Stimulated activated CD4-positive, alpha-beta T cell treated with anti-CD3 and anti-CD28 coated beads, Interleukin-4, amount 100 ng/mL, for 4 hours (primary cell): Measurements from ENCODE around the gene BDNF.
"Not testable (repeated sequence)": the region's sequence is repeated elsewhere in the genome, so short reads cannot be mapped to it uniquely, and the experiment has no call there.

Experiments
- DNase-seq, 2 experiments: peaks; one replicate each; pipeline ENCODE4 v3.0.0-alpha.2; 2020

The BDNF gene

GRCh38 chr11:27663326-27663725 is 36.9 kb downstream of the BDNF start:
- no peak for DNase-seq

GRCh38 chr11:27660171-27660570 is 40.1 kb downstream of the BDNF start:
- no peak for DNase-seq

- DNase-seq = no peak
These were observed 41.6 kb downstream of the BDNF start for GRCh38 chr11:27658535-27659236.

GRCh38 chr11:27656806-27657483 is 43.3 kb downstream of the BDNF start:
- DNase-seq = no peak

GRCh38 chr11:27656320-27656719 is 43.9 kb downstream of the BDNF start:
- no peak for DNase-seq

GRCh38 chr11:27653990-27654758 is 46.1 kb downstream of the BDNF start:
- no peak for DNase-seq

GRCh38 chr11:27651711-27652110 is 48.5 kb downstream of the BDNF start:
- DNase-seq = no peak

- DNase-seq = no peak
These were observed 49.3 kb downstream of the BDNF start for GRCh38 chr11:27650988-27651387.

- DNase-seq = no peak
These were observed 50.5 kb downstream of the BDNF start for GRCh38 chr11:27649800-27650199.

- no peak for DNase-seq
These were observed 51.4 kb downstream of the BDNF start for GRCh38 chr11:27648840-27649239.

- DNase-seq = no peak
These were observed 54.0 kb downstream of the BDNF start for GRCh38 chr11:27646051-27646818.

GRCh38 chr11:27642954-27643353 is 57.3 kb downstream of the BDNF start:
- DNase-seq = no peak

GRCh38 chr11:27640954-27641353 is 59.3 kb downstream of the BDNF start:
- no peak for DNase-seq

- DNase-seq = no peak
These were observed 64.7 kb downstream of the BDNF start for GRCh38 chr11:27635567-27636037.

GRCh38 chr11:27634776-27635175 is 65.5 kb downstream of the BDNF start:
- not testable (repeated sequence) for DNase-seq

GRCh38 chr11:27634282-27634681 is 66.0 kb downstream of the BDNF start:
- not testable (repeated sequence) for DNase-seq

GRCh38 chr11:27629023-27629422 is 71.2 kb downstream of the BDNF start:
- not testable (repeated sequence) for DNase-seq

GRCh38 chr11:27627979-27628378 is 72.3 kb downstream of the BDNF start:
- no peak for DNase-seq

- DNase-seq = no peak
These were observed 73.2 kb downstream of the BDNF start for GRCh38 chr11:27626938-27627586.

GRCh38 chr11:27626269-27626937 is 73.9 kb downstream of the BDNF start:
- no peak for DNase-seq

GRCh38 chr11:27625347-27625912 is 74.8 kb downstream of the BDNF start:
- no peak for DNase-seq
